Measurements from ENCODE around the gene NCAM1.

DNA sequence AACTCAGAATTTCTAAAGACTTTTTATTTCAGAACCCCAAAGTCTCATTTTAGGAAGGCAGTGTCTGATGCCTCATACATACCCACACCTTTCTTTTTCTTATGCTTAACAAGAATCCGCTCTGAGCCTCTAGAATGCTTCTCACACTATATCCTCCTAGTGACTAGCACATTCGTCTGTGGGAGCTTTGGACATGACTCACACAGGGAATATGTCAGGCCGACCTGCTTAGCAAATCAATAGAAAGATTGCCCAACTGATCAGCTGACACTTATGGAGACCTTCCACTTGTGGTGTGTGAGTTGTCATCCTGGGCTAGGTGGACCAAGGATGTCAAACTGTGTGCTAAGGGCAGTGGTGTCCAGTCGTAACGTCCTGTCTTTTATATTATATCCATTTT lies 223.3 kb downstream of the NCAM1 start:
- TF ChIP-seq, protein P1, sequence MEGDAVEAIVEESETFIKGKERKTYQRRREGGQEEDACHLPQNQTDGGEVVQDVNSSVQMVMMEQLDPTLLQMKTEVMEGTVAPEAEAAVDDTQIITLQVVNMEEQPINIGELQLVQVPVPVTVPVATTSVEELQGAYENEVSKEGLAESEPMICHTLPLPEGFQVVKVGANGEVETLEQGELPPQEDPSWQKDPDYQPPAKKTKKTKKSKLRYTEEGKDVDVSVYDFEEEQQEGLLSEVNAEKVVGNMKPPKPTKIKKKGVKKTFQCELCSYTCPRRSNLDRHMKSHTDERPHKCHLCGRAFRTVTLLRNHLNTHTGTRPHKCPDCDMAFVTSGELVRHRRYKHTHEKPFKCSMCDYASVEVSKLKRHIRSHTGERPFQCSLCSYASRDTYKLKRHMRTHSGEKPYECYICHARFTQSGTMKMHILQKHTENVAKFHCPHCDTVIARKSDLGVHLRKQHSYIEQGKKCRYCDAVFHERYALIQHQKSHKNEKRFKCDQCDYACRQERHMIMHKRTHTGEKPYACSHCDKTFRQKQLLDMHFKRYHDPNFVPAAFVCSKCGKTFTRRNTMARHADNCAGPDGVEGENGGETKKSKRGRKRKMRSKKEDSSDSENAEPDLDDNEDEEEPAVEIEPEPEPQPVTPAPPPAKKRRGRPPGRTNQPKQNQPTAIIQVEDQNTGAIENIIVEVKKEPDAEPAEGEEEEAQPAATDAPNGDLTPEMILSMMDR (IDR thresholded peaks at IDR 0.05; ENCODE audit: extremely low read depth in 1 of 2, insufficient read depth in 1 of 2, low read depth in 1 of 2, low read length in 2 of 2), result no peak
- TF ChIP-seq POLR2AphosphoS5 (IDR thresholded peaks at IDR 0.05; ENCODE audit: insufficient read depth, low read depth, low read length) (no peak), POLR2A (IDR thresholded peaks at IDR 0.05; ENCODE audit: low read depth, low read length) (no peak)

All from endothelial cell of umbilical vein (primary cell).